Small intestine (tissue), 7 donors: ENCODE data around the gene SH2D1B. TPM values are rescaled to one million over a fixed set of nuclear protein-coding genes. Genes with fewer than 3 reads are reported as not detected.

Experiments used
- DNase-seq, 2 donors: peaks; one replicate each; pipeline versions ENCODE4 v3.0.0 to v3.0.0-alpha.2; 2013
- FAIRE-seq: peaks from 2 replicates; lab custom pipeline; 2012; peaks lifted over from hg19 to GRCh38; lab: Jason Lieb, UNC
- H3K27ac ChIP-seq, 3 donors: one replicate each; pipeline ENCODE4 v1.5.1; 2013; ENCODE audit warnings: low read length in 2 of 3, mild to moderate bottlenecking in 2 of 3, control low read depth in 1 of 3, inconsistent platforms in 1 of 3, low read depth in 1 of 3, moderate library complexity in 1 of 3
- H3K27me3 ChIP-seq, 3 donors: one replicate each; pipeline ENCODE4 v1.6.1; 2013; ENCODE audit warnings: low read length in 3 of 3, inconsistent platforms in 1 of 3; ENCODE audit not compliant: control insufficient read depth in 3 of 3, insufficient read depth in 3 of 3
- H3K36me3 ChIP-seq, 3 donors: one replicate each; pipeline ENCODE4 v1.6.1; 2013; ENCODE audit warnings: low read length in 3 of 3, inconsistent platforms in 1 of 3, low read depth in 1 of 3, mild to moderate bottlenecking in 1 of 3, moderate library complexity in 1 of 3; ENCODE audit not compliant: control insufficient read depth in 3 of 3, insufficient read depth in 2 of 3
- H3K4me1 ChIP-seq, 3 donors: one replicate each; pipeline ENCODE4 v1.6.1; 2013; ENCODE audit warnings: low read length in 2 of 3, inconsistent platforms in 1 of 3, low read depth in 1 of 3, mild to moderate bottlenecking in 1 of 3, moderate library complexity in 1 of 3; ENCODE audit not compliant: control insufficient read depth in 3 of 3, insufficient read depth in 2 of 3
- H3K4me3 ChIP-seq, 3 donors: one replicate each; pipeline ENCODE4 v1.5.1; 2013; ENCODE audit warnings: low read length in 3 of 3, control low read depth in 1 of 3, inconsistent platforms in 1 of 3, low read depth in 1 of 3, mild to moderate bottlenecking in 1 of 3, moderate library complexity in 1 of 3
- H3K9me3 ChIP-seq, 2 donors: one replicate each; pipeline ENCODE4 v1.6.1; 2013; ENCODE audit warnings: low read depth in 1 of 2, low read length in 1 of 2; ENCODE audit not compliant: control insufficient read depth in 2 of 2, insufficient read depth in 1 of 2
- WGBS, 3 donors: extraction: QIAGEN DNeasy Blood & Tissue Kit; methylation state at CpG; one replicate each; pipeline ENCODE4 v1.1.7; 2013; 5-methylcytosine and 5-hydroxymethylcytosine counted together
- polyA plus RNA-seq, 4 donors: library from polyadenylated mRNA; stranded (reverse) in 3 of 4; unstranded in 1 of 4; fragments of 200-250 nt in 3 of 4; fragments of 120-200 nt in 1 of 4; gene quantifications; one replicate each; pipeline versions ENCODE4 v1.2.1 to v1.2.3, GENCODE V29; 2013
- donor health status: healthy with polysubstance abuse.
- donor health status: control.
- donor health status: control.
- donor health status: Bipolar disorder and iron deficiency.
- donor health status: healthy.

Gene SH2D1B
- polyA plus RNA-seq, 4 donors = 0.33 to 2.0 (median 1.0) TPM

- H3K27me3 ChIP-seq = no peaks in the 10 kb centered on the region
- H3K4me1 ChIP-seq = peaks cover 3 to 31% (median 19%) of the 10 kb centered on the region in 3 donors
- FAIRE-seq = no peak
- peaks cover 0 to 39% (median 5%) of the 10 kb centered on the region in 3 donors for H3K36me3 ChIP-seq
- H3K9me3 ChIP-seq = peaks cover 0 to 6% of the 10 kb centered on the region in 2 donors
- DNase-seq = no peak
- 93 to 94% (median 93%) methylated on average over 6 of the region's 6 CpGs for WGBS, 3 donors
- H3K27ac ChIP-seq = peak overlapping the region in 2 of 3 donors; percentile 97 to 98
- H3K4me3 ChIP-seq = no peak overlapping the region
Measured at GRCh38 chr1:162383091-162383490, 28.8 kb downstream of the SH2D1B start.

- Histone ChIP-seq H3K27ac (peak overlapping the region; percentile 97 to 99 (median 98)), H3K36me3 (peaks cover 0 to 39% (median 5%) of the 10 kb centered on the region in 3 donors), H3K4me3 (peak overlapping the region in 2 of 3 donors; percentile 29 to 40), H3K27me3 (no peaks in the 10 kb centered on the region), H3K4me1 (peaks cover 3 to 31% (median 18%) of the 10 kb centered on the region in 3 donors), H3K9me3 (peaks cover 0 to 6% of the 10 kb centered on the region in 2 donors)
- 51 to 77% (median 67%) methylated on average over 13 of the region's 13 CpGs for WGBS, 3 donors
- DNase-seq = peak in 1 of 2 donors; percentile 53
- no peak for FAIRE-seq
Measured at GRCh38 chr1:162381941-162382750, 29.8 kb downstream of the SH2D1B start.

GRCh38 chr1:162381383-162381782 is 30.6 kb downstream of the SH2D1B start, which contains the start of gene C1orf226:
TSS of gene C1orf226 (plus strand) at chr1:162381728. CDS start at chr1:162381902, 174 bp downstream.
- H3K4me1 ChIP-seq = peaks cover 3 to 31% (median 18%) of the 10 kb centered on the region in 3 donors
- no peaks in the 10 kb centered on the region for H3K27me3 ChIP-seq
- DNase-seq = peak; percentile 97 to 98
- H3K36me3 ChIP-seq = peaks cover 0 to 39% (median 5%) of the 10 kb centered on the region in 3 donors
- peaks cover 0 to 6% of the 10 kb centered on the region in 2 donors for H3K9me3 ChIP-seq
- FAIRE-seq = no peak
- WGBS, 3 donors = 15 to 62% (median 21%) methylated on average over 3 of the region's 3 CpGs
- H3K27ac ChIP-seq = peak within 1 kb of the TSS; percentile 97 to 99 (median 98)
- H3K4me3 ChIP-seq = peak within 1 kb of the TSS in 2 of 3 donors; percentile 29 to 40

GRCh38 chr1:162380061-162380846 is 31.7 kb downstream of the SH2D1B start:
- FAIRE-seq = no peak
- peak in 1 of 2 donors; percentile 32 for DNase-seq

GRCh38 chr1:162376691-162377090 is 35.2 kb downstream of the SH2D1B start, which contains the start of gene SPATA46:
TSS of gene SPATA46 (minus strand) at chr1:162376854. CDS start at chr1:162376790, 64 bp downstream.
- peaks cover 0 to 27% (median 0%) of the 10 kb centered on the region in 3 donors for H3K36me3 ChIP-seq
- 91 to 98% (median 96%) methylated on average over 5 of the region's 5 CpGs for WGBS, 3 donors
- H3K27ac ChIP-seq = no peak within 1 kb of the TSS
- H3K4me3 ChIP-seq = no peak within 1 kb of the TSS
- no peak for DNase-seq
- H3K4me1 ChIP-seq = peaks cover 0 to 24% (median 16%) of the 10 kb centered on the region in 3 donors
- FAIRE-seq = no peak
- no peaks in the 10 kb centered on the region for H3K27me3 ChIP-seq
- peaks cover 0 to 6% of the 10 kb centered on the region in 2 donors for H3K9me3 ChIP-seq

More at GRCh38 chr1:162380061-162380846, 31.7 kb downstream of the SH2D1B start:
- WGBS, 3 donors = 81 to 89% (median 84%) methylated on average over 6 of the region's 6 CpGs
- Histone ChIP-seq H3K9me3 (peaks cover 0 to 6% of the 10 kb centered on the region in 2 donors), H3K4me3 (no peak overlapping the region), H3K27me3 (no peaks in the 10 kb centered on the region), H3K36me3 (peaks cover 0 to 33% (median 5%) of the 10 kb centered on the region in 3 donors), H3K4me1 (peaks cover 3 to 31% (median 18%) of the 10 kb centered on the region in 3 donors), H3K27ac (peak overlapping the region in 1 of 3 donors; percentile 74)

- Histone ChIP-seq H3K4me3 (no peak overlapping the region), H3K4me1 (peaks cover 0 to 14% (median 9%) of the 10 kb centered on the region in 3 donors), H3K27me3 (no peaks in the 10 kb centered on the region), H3K27ac (no peak overlapping the region), H3K9me3 (no peaks in the 10 kb centered on the region), H3K36me3 (peaks cover 0 to 32% (median 0%) of the 10 kb centered on the region in 3 donors)
- WGBS, 3 donors = 82 to 87% (median 87%) methylated on average over 8 of the region's 8 CpGs
- DNase-seq = no peak
- no peak for FAIRE-seq
Measured at GRCh38 chr1:162375463-162375862, 36.5 kb downstream of the SH2D1B start.

- 89 to 92% (median 90%) methylated on average over 9 of the region's 9 CpGs for WGBS, 3 donors
- DNase-seq (no peak), FAIRE-seq (no peak)
- no peaks in the 10 kb centered on the region for H3K9me3 ChIP-seq
- H3K4me1 ChIP-seq = peaks cover 0 to 12% (median 6%) of the 10 kb centered on the region in 3 donors
- no peaks in the 10 kb centered on the region for H3K27me3 ChIP-seq
- no peak overlapping the region for H3K4me3 ChIP-seq
- H3K27ac ChIP-seq = no peak overlapping the region
- peaks cover 0 to 33% (median 0%) of the 10 kb centered on the region in 3 donors for H3K36me3 ChIP-seq
Measured at GRCh38 chr1:162374406-162374805, 37.5 kb downstream of the SH2D1B start.
